Smooth muscle cell (in vitro differentiated cells): ENCODE data around the gene SPART. TPM values are rescaled to one million over a fixed set of nuclear protein-coding genes. Genes with fewer than 3 reads are reported as not detected.

Source experiments
- DNase-seq: peaks from one replicate; lab custom pipeline; 2025; ENCODE audit not compliant: unreplicated experiment; lab: John Stamatoyannopoulos, UW
- H2AFZ ChIP-seq: fragments of 200-600 bp; sonication (generic); 2 replicates; pipeline ENCODE4 v1.6.0; 2016; ENCODE audit warnings: antibody characterized with exemption, low read depth, mild to moderate bottlenecking
- H3F3A ChIP-seq: fragments of 200-600 bp; sonication (generic); 2 replicates; pipeline ENCODE4 v1.6.0; 2017; ENCODE audit warnings: antibody characterized with exemption, low read depth
- H3K27ac ChIP-seq: fragments of 200-600 bp; sonication (generic); 2 replicates; pipeline ENCODE4 v1.5.1; 2016; ENCODE audit warnings: low read depth, mild to moderate bottlenecking
- H3K27me3 ChIP-seq: fragments of 200-600 bp; sonication (generic); 2 replicates; pipeline ENCODE4 v1.6.1; 2016; ENCODE audit warnings: low read depth, mild to moderate bottlenecking
- H3K36me3 ChIP-seq: fragments of 200-600 bp; sonication (generic); 2 replicates; pipeline ENCODE4 v1.5.1; 2016; ENCODE audit warnings: low read depth
- H3K4me1 ChIP-seq: fragments of 200-600 bp; sonication (generic); 2 replicates; pipeline ENCODE4 v1.5.1; 2016; ENCODE audit warnings: low read depth
- H3K4me2 ChIP-seq: fragments of 200-600 bp; sonication (generic); 2 replicates; pipeline ENCODE4 v1.6.0; 2016; ENCODE audit warnings: mild to moderate bottlenecking
- H3K4me3 ChIP-seq: fragments of 200-600 bp; sonication (generic); 2 replicates; pipeline ENCODE4 v1.5.1; 2016; ENCODE audit warnings: mild to moderate bottlenecking
- H3K79me2 ChIP-seq: fragments of 200-600 bp; sonication (generic); 2 replicates; pipeline ENCODE4 v1.6.0; 2016; ENCODE audit warnings: low read depth, mild to moderate bottlenecking
- H3K9ac ChIP-seq: fragments of 200-600 bp; sonication (generic); 2 replicates; pipeline ENCODE4 v1.6.0; 2016; ENCODE audit warnings: low read depth
- H3K9me3 ChIP-seq: fragments of 200-600 bp; sonication (generic); replicated peaks from 2 replicates; pipeline ENCODE4 v1.5.1; 2016; ENCODE audit warnings: low read depth
- H4K20me1 ChIP-seq: fragments of 200-600 bp; sonication (generic); 2 replicates; pipeline ENCODE4 v1.6.0; 2016; ENCODE audit warnings: low read depth
- CTCF ChIP-seq: fragments of 200-600 bp; sonication (generic); IDR thresholded peaks from 2 replicates; pipeline ENCODE4 v1.5.1; 2017; ENCODE audit warnings: borderline replicate concordance, mild to moderate bottlenecking, antibody characterized with exemption; ENCODE audit not compliant: insufficient read depth, poor library complexity, severe bottlenecking
- WGBS: methylation state at CpG from one replicate; pipeline ENCODE4 v1.1.7; 2016; ENCODE audit warnings: low lambda C conversion rate; 5-methylcytosine and 5-hydroxymethylcytosine counted together
- polyA plus RNA-seq: library from polyadenylated mRNA; unstranded; fragments of >200 nt; fragmentation: Nextera tagmentation; extraction: Ambion mirVana; gene quantifications from 2 replicates; pipeline ENCODE4 v1.2.1, GENCODE V29; 2016
- total RNA-seq: library from RNA; depleted of rRNA; stranded (reverse); fragments of >200 nt; gene quantifications from 2 replicates; pipeline ENCODE4 v1.2.3, GENCODE V29; 2014

SPART gene
- total and polyA plus RNA-seq, 2 experiments from 2014 or later = 44.0 to 45.1 TPM

GRCh38 chr13:36370108-36370429 is 23.9 kb upstream of the SPART start:
- no peaks in the 10 kb centered on the region for H3K9me3 ChIP-seq

DNA sequence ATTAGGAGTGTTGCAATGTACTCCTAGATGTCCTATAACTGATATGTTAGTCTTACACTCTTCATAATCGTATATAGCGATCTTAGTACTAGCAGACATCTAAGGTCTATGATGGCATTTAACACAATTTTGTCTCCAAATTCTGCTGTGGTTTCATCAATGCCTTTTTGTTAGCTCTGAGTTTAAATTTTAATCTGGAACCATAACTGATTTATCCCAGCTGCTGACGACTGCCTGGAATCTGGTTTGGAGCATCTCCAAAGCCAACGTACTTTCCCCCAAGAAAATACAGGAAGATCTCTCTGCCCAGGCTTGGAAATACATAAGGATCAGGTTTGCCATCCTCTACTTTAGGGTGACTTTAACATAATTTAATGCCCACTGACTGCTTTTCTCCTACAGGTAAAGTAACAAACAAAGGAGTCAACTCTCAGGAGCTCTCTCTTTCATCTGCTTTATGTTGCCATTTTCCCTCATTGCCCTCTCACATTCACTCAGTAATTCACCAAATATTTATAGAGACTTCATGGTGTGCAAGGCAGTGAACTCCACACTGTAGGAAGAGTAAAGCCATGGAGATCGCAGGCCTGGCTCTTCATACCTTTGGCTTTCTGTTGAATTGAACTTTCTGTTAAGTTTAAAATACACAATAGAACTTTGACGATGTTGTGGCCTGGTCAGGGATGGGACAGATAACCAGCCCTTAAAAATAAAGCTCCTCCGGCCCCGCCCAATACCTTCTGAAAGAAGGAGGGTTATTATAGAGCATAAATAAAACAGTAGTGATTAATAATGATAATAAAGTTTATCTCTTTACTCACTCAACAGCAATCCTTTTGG is 23.3 kb upstream of the SPART start:
- no peak for DNase-seq
- Histone ChIP-seq H3K4me3 (no peak overlapping the region), H3K9ac (no peak overlapping the region), H3K27me3 (no peaks in the 10 kb centered on the region), H3K4me2 (no peak overlapping the region), H4K20me1 (no peaks in the 10 kb centered on the region), H3K9me3 (no peaks in the 10 kb centered on the region), H3K4me1 (no peaks in the 10 kb centered on the region), H3K36me3 (no peaks in the 10 kb centered on the region), H3K27ac (no peak overlapping the region), H2AFZ (no peak overlapping the region), H3K79me2 (no peaks in the 10 kb centered on the region), H3F3A (no peaks in the 10 kb centered on the region)
- no peak for TF ChIP-seq CTCF
- 90% methylated on average over 8 of the region's 8 CpGs for WGBS

More at GRCh38 chr13:36370108-36370429, 23.9 kb upstream of the SPART start:
- no peaks in the 10 kb centered on the region for H3K27me3 ChIP-seq
- H3F3A ChIP-seq = no peaks in the 10 kb centered on the region
- no peak overlapping the region for H2AFZ ChIP-seq
- no peaks in the 10 kb centered on the region for H3K4me1 ChIP-seq
- no peaks in the 10 kb centered on the region for H3K79me2 ChIP-seq
- no peaks in the 10 kb centered on the region for H3K36me3 ChIP-seq
- H3K4me2 ChIP-seq = no peak overlapping the region
- H3K4me3 ChIP-seq = no peak overlapping the region
- H4K20me1 ChIP-seq = no peaks in the 10 kb centered on the region
- no peak overlapping the region for H3K9ac ChIP-seq
- WGBS = 95% methylated on average over 6 of the region's 6 CpGs
- DNase-seq = no peak
- H3K27ac ChIP-seq = no peak overlapping the region
- no peak for TF ChIP-seq CTCF

DNA sequence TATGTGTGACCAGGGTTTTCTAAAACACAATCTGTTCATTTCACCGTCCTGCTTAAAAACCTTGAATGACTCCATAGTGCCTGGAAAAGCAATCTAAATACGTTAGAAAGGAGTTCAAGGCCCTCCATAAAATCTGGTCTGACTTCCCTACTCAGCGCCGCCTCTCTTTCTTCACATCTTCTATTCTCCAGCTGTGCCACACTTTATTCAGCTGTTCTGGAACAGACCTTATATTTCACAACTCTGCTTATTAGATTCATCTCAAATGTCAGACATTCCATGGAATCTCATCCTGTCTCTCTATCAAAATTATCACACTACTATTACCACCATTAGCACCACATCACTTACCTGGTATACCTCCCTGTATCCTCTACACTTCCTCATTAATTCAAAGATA is 19.8 kb upstream of the SPART start:
- no peak for DNase-seq
- Histone ChIP-seq H3K79me2 (no peaks in the 10 kb centered on the region), H3F3A (no peaks in the 10 kb centered on the region), H3K36me3 (no peaks in the 10 kb centered on the region), H3K4me2 (no peak overlapping the region), H3K9ac (no peak overlapping the region), H4K20me1 (no peaks in the 10 kb centered on the region), H3K4me1 (no peaks in the 10 kb centered on the region), H2AFZ (no peak overlapping the region), H3K27me3 (no peaks in the 10 kb centered on the region), H3K4me3 (no peak overlapping the region), H3K27ac (no peak overlapping the region), H3K9me3 (no peaks in the 10 kb centered on the region)
- TF ChIP-seq CTCF = no peak
- 73% methylated on average over 4 of the region's 4 CpGs for WGBS

DNA sequence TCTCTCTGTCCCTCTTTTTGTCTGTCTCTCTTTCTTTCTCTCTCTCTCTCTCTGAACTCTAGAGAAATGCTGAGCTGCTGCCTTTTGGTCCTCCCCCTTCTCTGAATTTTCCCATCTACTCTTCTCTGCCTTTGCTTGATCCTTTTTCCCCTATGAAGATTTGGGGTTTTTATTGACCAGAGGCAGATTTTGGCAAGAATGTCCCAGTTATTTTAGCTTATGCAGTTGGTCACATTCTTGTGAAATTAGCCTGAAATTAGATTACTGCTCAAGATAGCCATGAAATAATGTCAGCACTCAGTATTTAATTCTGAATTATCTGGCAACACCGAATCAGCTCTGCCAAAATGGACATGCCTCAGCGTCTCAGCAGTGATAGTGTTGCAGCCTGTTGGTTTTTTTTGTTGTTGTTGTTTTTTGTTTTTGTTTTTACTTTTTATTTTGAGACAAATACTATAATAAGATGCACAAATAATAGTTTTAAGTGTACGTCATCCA is 17.2 kb upstream of the SPART start:
- no peak for TF ChIP-seq CTCF
- H3K4me1 ChIP-seq = no peaks in the 10 kb centered on the region
- H3K27me3 ChIP-seq = no peaks in the 10 kb centered on the region
- H4K20me1 ChIP-seq = no peaks in the 10 kb centered on the region
- no peak overlapping the region for H3K27ac ChIP-seq
- no peak for DNase-seq
- no peak overlapping the region for H3K9ac ChIP-seq
- H3K36me3 ChIP-seq = no peaks in the 10 kb centered on the region
- 88% methylated on average over 3 of the region's 3 CpGs for WGBS
- H3F3A ChIP-seq = no peaks in the 10 kb centered on the region
- no peak overlapping the region for H2AFZ ChIP-seq
- H3K4me2 ChIP-seq = no peak overlapping the region
- H3K79me2 ChIP-seq = no peaks in the 10 kb centered on the region
- no peak overlapping the region for H3K4me3 ChIP-seq
- no peaks in the 10 kb centered on the region for H3K9me3 ChIP-seq
